NCI-H524 (cell line): ENCODE results near the gene NSD2.
"Not testable (repeated sequence)": the region's sequence is repeated elsewhere in the genome, so short reads cannot be mapped to it uniquely, and the experiment has no call there.

Experiments
- DNase-seq, 2 experiments: peaks; one replicate each; lab custom pipeline; 2025; lab: John Stamatoyannopoulos, UW

NSD2 gene

GRCh38 chr4:1985780-1986577 lies 114.8 kb downstream of the NSD2 start:
- DNase-seq, result no peak

GRCh38 chr4:1986578-1987210 lies 115.5 kb downstream of the NSD2 start:
- DNase-seq, result no peak

GRCh38 chr4:1987296-1987695 lies 116.1 kb downstream of the NSD2 start:
- no peak for DNase-seq

- no peak for DNase-seq
Measured at GRCh38 chr4:1987721-1988326, 116.6 kb downstream of the NSD2 start.

- DNase-seq, result no peak
Measured at GRCh38 chr4:1988327-1988724, 117.1 kb downstream of the NSD2 start.

GRCh38 chr4:1989533-1990347 lies 118.5 kb downstream of the NSD2 start:
- no peak for DNase-seq

- DNase-seq, result no peak
Measured at GRCh38 chr4:1990348-1990645, 119.1 kb downstream of the NSD2 start.

GRCh38 chr4:1990676-1991075 lies 119.5 kb downstream of the NSD2 start:
- DNase-seq, result no peak

GRCh38 chr4:1991087-1991486 lies 119.9 kb downstream of the NSD2 start:
- no peak for DNase-seq

GRCh38 chr4:1991596-1992434 lies 120.6 kb downstream of the NSD2 start:
- DNase-seq, result no peak

- DNase-seq, result no peak
Measured at GRCh38 chr4:1992468-1993168, 121.4 kb downstream of the NSD2 start.

- no peak for DNase-seq
Measured at GRCh38 chr4:1993169-1993516, 122.0 kb downstream of the NSD2 start.

GRCh38 chr4:1993718-1994516 lies 122.7 kb downstream of the NSD2 start:
- not testable (repeated sequence) for DNase-seq

GRCh38 chr4:1994938-1995337 lies 123.7 kb downstream of the NSD2 start:
- DNase-seq, result no peak

- DNase-seq, result no peak
Measured at GRCh38 chr4:1996866-1997611, 125.8 kb downstream of the NSD2 start.

GRCh38 chr4:1997712-1998111 lies 126.5 kb downstream of the NSD2 start:
- DNase-seq, result no peak

GRCh38 chr4:1998296-1998695 lies 127.1 kb downstream of the NSD2 start:
- no peak for DNase-seq

GRCh38 chr4:1999308-1999707 lies 128.1 kb downstream of the NSD2 start:
- DNase-seq, result not testable (repeated sequence)

- DNase-seq, result not testable (repeated sequence)
Measured at GRCh38 chr4:2003361-2003760, 132.2 kb downstream of the NSD2 start.

- DNase-seq, result no peak
Measured at GRCh38 chr4:2006367-2006766, 135.2 kb downstream of the NSD2 start.
